ENCODE data around the gene HNF1B.

HNF1B gene

DNA sequence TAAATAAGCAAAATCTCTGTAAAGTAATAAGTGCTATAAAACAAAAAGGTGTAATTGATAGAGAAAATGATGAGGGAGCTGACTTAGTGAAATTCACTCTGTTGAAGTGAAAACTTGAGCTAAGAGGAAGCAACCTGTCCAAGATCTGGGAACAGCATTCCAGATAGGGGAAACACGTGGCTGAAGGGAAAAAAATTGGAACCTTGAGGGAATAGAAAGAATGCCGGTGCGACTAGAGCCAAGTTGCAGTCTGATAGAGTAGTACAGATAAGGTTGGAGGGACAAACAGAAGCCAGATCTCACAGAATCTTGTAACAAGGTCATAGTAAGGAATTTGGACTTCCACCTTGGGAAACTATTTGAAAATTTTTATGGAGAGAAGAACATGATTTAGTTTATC is 101.0 kb downstream of the HNF1B start:
- H3F3A ChIP-seq (ENCODE audit: control insufficient read depth, insufficient read depth): no peaks in the 10 kb centered on the region
- H3K27me3 ChIP-seq (ENCODE audit: control insufficient read depth, low read length): peaks cover 36% of the 10 kb centered on the region
- peaks cover 22% of the 10 kb centered on the region for H3K4me1 ChIP-seq (ENCODE audit: control insufficient read depth, low read length)
- no peaks in the 10 kb centered on the region for H3K9me3 ChIP-seq (ENCODE audit: control insufficient read depth, insufficient read depth, low read length)
- H3K79me2 ChIP-seq (ENCODE audit: control insufficient read depth, low read length): peaks cover 42% of the 10 kb centered on the region
- H3K36me3 ChIP-seq (ENCODE audit: control insufficient read depth, low read length): peaks cover 30% of the 10 kb centered on the region
- no peak overlapping the region for H3K27ac ChIP-seq (ENCODE audit: low read depth, low read length)
- peak overlapping the region; percentile 81 for H3K4me3 ChIP-seq (ENCODE audit: low read length)
- H4K20me1 ChIP-seq (ENCODE audit: control insufficient read depth, insufficient read depth, low read depth, low read length): no peaks in the 10 kb centered on the region
- no peak for TF ChIP-seq EZH2phosphoT487 (IDR thresholded peaks at IDR 0.05; ENCODE audit: borderline replicate concordance, low read length)
- TF ChIP-seq, protein P1, sequence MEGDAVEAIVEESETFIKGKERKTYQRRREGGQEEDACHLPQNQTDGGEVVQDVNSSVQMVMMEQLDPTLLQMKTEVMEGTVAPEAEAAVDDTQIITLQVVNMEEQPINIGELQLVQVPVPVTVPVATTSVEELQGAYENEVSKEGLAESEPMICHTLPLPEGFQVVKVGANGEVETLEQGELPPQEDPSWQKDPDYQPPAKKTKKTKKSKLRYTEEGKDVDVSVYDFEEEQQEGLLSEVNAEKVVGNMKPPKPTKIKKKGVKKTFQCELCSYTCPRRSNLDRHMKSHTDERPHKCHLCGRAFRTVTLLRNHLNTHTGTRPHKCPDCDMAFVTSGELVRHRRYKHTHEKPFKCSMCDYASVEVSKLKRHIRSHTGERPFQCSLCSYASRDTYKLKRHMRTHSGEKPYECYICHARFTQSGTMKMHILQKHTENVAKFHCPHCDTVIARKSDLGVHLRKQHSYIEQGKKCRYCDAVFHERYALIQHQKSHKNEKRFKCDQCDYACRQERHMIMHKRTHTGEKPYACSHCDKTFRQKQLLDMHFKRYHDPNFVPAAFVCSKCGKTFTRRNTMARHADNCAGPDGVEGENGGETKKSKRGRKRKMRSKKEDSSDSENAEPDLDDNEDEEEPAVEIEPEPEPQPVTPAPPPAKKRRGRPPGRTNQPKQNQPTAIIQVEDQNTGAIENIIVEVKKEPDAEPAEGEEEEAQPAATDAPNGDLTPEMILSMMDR (IDR thresholded peaks at IDR 0.05; ENCODE audit: low read depth, low read length, poor library complexity, severe bottlenecking): no peak
- peak overlapping the region; percentile 81 for H3K4me2 ChIP-seq (ENCODE audit: low read length)
- no peaks in the 10 kb centered on the region for H3K9me2 ChIP-seq (replicated peaks; ENCODE audit: control insufficient read depth, low read length)

GRCh38 chr17:37643118-37643766 is 101.6 kb downstream of the HNF1B start, which contains the start of gene DDX52:
Gene DDX52, minus strand, starts transcription at chr17:37643446. Its CDS starts 26 bp downstream, at chr17:37643420.
- no peaks in the 10 kb centered on the region for H4K20me1 ChIP-seq (ENCODE audit: control insufficient read depth, insufficient read depth, low read depth, low read length)
- H3K79me2 ChIP-seq (ENCODE audit: control insufficient read depth, low read length): peaks cover 46% of the 10 kb centered on the region
- no peak for TF ChIP-seq EZH2phosphoT487 (IDR thresholded peaks at IDR 0.05; ENCODE audit: borderline replicate concordance, low read length)
- TF ChIP-seq, protein P1 (IDR thresholded peaks at IDR 0.05; ENCODE audit: low read depth, low read length, poor library complexity, severe bottlenecking): no peak
- H3K4me1 ChIP-seq (ENCODE audit: control insufficient read depth, low read length): peaks cover 22% of the 10 kb centered on the region
- peak within 1 kb of the TSS; percentile 81 for H3K4me2 ChIP-seq (ENCODE audit: low read length)
- peaks cover 30% of the 10 kb centered on the region for H3K27me3 ChIP-seq (ENCODE audit: control insufficient read depth, low read length)
- H3K27ac ChIP-seq (ENCODE audit: low read depth, low read length): peak within 1 kb of the TSS; percentile 27; the same call in 1 of the 2 replicates
- no peaks in the 10 kb centered on the region for H3K9me2 ChIP-seq (replicated peaks; ENCODE audit: control insufficient read depth, low read length)
- peak within 1 kb of the TSS; percentile 81 for H3K4me3 ChIP-seq (ENCODE audit: low read length)
- H3K36me3 ChIP-seq (ENCODE audit: control insufficient read depth, low read length): peaks cover 35% of the 10 kb centered on the region
- no peaks in the 10 kb centered on the region for H3K9me3 ChIP-seq (ENCODE audit: control insufficient read depth, insufficient read depth, low read length)
- no peaks in the 10 kb centered on the region for H3F3A ChIP-seq (ENCODE audit: control insufficient read depth, insufficient read depth)

GRCh38 chr17:37642681-37643080 is 102.2 kb downstream of the HNF1B start:
- H3K9me2 ChIP-seq (replicated peaks; ENCODE audit: control insufficient read depth, low read length): no peaks in the 10 kb centered on the region
- peak overlapping the region; percentile 81 for H3K4me3 ChIP-seq (ENCODE audit: low read length)
- no peaks in the 10 kb centered on the region for H3F3A ChIP-seq (ENCODE audit: control insufficient read depth, insufficient read depth)
- peak overlapping the region; percentile 81 for H3K4me2 ChIP-seq (ENCODE audit: low read length)
- H3K9me3 ChIP-seq (ENCODE audit: control insufficient read depth, insufficient read depth, low read length): no peaks in the 10 kb centered on the region
- peaks cover 52% of the 10 kb centered on the region for H3K79me2 ChIP-seq (ENCODE audit: control insufficient read depth, low read length)
- peaks cover 41% of the 10 kb centered on the region for H3K36me3 ChIP-seq (ENCODE audit: control insufficient read depth, low read length)
- TF ChIP-seq, protein P1 (IDR thresholded peaks at IDR 0.05; ENCODE audit: low read depth, low read length, poor library complexity, severe bottlenecking): no peak
- no peak for TF ChIP-seq EZH2phosphoT487 (IDR thresholded peaks at IDR 0.05; ENCODE audit: borderline replicate concordance, low read length)
- H3K4me1 ChIP-seq (ENCODE audit: control insufficient read depth, low read length): peaks cover 22% of the 10 kb centered on the region
- peaks cover 24% of the 10 kb centered on the region for H3K27me3 ChIP-seq (ENCODE audit: control insufficient read depth, low read length)
- no peaks in the 10 kb centered on the region for H4K20me1 ChIP-seq (ENCODE audit: control insufficient read depth, insufficient read depth, low read depth, low read length)
- H3K27ac ChIP-seq (ENCODE audit: low read depth, low read length): peak overlapping the region; percentile 27; the same call in 1 of the 2 replicates

Data from DOHH2 (cell line).